Right forelimb (tissue), 1 donor: Measurements from ENCODE around the gene TMPRSS7.

Source experiments
- DNase-seq: peaks from one replicate; pipeline ENCODE4 v3.0.0-alpha.2; 2018

Gene TMPRSS7, protein sequence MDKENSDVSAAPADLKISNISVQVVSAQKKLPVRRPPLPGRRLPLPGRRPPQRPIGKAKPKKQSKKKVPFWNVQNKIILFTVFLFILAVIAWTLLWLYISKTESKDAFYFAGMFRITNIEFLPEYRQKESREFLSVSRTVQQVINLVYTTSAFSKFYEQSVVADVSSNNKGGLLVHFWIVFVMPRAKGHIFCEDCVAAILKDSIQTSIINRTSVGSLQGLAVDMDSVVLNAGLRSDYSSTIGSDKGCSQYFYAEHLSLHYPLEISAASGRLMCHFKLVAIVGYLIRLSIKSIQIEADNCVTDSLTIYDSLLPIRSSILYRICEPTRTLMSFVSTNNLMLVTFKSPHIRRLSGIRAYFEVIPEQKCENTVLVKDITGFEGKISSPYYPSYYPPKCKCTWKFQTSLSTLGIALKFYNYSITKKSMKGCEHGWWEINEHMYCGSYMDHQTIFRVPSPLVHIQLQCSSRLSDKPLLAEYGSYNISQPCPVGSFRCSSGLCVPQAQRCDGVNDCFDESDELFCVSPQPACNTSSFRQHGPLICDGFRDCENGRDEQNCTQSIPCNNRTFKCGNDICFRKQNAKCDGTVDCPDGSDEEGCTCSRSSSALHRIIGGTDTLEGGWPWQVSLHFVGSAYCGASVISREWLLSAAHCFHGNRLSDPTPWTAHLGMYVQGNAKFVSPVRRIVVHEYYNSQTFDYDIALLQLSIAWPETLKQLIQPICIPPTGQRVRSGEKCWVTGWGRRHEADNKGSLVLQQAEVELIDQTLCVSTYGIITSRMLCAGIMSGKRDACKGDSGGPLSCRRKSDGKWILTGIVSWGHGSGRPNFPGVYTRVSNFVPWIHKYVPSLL

DNA sequence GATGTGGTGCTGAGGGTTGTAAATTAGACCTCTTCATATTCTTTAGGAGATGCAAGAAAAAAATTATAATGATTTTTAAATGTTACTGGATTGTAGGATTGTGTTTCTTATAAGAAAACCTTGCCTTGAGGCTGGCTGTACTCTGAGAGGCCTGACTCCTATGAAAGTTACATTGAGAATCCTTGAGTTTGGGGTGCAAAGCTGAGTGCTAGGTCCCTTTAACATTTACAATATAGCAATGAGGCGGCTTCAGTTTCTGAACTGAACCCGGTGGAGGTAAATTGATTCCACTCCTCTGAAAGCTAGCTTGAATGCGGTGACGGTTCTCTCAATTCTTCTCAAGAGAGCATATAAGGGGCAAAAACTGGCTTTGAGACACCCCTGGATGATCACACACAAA, at the start of gene TMPRSS7:
TMPRSS7 (plus strand) TSS at position 301 of the 400 bp plus-strand sequence. CDS start 110 bp downstream, outside the sequence.
- DNase-seq, result no peak

DNA sequence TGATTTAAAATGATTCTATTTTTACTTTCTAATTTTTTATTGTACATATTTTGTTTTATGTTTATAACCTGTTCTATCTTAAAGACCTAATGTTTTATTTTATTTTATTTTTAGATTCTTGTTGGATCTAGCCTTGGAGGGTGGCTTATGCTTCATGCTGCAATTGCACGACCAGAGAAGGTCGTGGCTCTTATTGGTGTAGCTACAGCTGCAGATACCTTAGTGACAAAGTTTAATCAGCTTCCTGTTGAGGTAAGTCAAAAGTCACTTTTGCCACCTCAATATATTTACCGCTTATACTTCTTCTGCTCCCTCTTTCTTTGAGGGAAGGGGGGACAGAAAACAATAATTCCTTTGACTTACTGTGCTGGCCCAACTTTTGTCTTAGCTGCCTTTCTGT, 47.7 kb upstream of the TMPRSS7 start:
- DNase-seq, result no peak

DNA sequence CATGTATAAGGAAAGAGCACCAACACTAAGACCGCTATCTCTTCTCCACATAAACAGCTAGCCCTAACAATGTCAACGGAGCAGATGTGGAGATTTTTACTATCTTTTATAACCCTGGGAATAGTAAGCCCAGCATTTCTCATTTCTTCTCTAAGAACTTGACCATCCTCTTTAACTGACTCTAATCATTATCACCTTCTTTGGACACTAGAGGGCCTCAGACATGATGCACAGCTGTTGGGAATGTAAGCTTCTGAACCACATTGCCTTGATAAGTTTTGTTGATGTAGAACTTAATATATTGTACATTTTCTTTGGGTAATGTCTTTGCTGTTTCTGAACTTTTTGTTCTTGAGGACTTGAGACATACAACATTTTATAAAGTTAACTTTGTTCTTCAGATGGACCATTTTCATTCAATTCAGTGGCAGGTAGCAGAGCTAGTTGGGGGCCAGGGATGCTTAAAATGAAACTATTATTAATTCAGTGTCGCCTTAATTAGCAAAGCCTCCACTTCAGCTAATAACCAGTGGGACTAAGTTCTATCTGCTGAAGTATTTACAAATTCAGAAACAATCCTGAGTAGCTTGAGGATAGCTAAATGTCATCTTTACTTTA, 45.4 kb upstream of the TMPRSS7 start:
- no peak for DNase-seq

DNA sequence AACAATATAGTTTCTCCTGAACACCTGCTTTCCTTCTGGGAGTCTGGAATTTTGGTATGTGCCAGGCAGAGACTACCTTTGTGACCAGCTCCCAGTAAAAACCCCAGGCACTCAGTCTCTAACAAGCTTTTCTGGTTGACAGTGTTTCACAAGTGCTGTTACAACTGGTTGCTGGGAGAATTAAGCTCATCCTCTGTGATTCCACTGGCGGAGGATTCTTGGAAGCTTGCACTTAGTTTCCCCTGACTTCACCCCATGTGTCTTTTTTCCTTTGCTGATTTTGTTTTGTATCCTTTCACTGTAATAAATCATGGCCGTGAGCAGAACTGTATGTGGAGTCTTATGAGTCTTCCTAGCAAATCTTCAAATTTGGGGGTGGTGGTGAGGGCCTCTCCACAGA, 41.5 kb upstream of the TMPRSS7 start:
- no peak for DNase-seq

DNA sequence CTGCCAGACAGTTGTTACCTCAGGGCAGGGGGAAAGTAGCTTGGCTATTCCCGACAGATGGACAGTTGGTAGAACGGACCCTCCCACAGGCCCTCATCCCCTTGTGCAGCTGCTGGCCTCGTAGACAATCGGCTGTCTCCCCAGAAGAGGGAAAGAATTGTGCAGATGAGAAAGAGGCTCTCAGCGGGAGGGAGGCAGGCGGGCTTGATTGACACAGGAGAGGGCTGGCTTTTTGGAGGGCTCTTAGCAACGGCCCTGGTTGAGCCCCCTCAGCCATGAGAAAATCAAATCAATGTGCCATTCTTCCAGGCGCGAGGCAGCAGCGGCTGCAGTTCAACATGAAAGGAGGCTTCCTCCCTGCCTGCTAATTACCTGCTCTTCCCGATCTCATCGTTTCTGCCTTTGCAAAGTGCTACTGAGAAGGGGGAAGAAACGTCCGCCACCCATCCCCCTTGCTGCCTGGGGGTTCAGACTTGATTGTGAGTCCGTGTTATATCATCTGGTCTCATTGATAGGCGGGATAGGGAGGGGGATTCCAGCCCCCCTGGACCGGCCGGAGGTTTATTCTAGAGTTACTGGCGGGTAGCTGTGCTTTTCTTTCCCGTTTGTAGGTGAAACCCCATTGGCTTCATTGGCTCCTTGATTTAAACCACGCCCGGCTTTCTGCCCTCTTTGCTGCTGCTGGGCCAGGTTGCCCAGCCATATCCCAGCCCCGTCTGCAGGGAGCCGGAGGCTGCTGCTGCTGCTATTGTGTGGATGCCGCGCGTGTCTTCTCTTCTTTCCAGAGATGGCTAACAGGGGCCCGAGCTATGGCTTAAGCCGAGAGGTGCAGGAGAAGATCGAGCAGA, 35.7 kb upstream of the TMPRSS7 start, which contains the start of gene TAGLN3:
TAGLN3 (plus strand) TSS at position 287 of the 848 bp plus-strand sequence; CDS start at position 788, 501 bp downstream.
- peak; percentile 53 for DNase-seq

DNA sequence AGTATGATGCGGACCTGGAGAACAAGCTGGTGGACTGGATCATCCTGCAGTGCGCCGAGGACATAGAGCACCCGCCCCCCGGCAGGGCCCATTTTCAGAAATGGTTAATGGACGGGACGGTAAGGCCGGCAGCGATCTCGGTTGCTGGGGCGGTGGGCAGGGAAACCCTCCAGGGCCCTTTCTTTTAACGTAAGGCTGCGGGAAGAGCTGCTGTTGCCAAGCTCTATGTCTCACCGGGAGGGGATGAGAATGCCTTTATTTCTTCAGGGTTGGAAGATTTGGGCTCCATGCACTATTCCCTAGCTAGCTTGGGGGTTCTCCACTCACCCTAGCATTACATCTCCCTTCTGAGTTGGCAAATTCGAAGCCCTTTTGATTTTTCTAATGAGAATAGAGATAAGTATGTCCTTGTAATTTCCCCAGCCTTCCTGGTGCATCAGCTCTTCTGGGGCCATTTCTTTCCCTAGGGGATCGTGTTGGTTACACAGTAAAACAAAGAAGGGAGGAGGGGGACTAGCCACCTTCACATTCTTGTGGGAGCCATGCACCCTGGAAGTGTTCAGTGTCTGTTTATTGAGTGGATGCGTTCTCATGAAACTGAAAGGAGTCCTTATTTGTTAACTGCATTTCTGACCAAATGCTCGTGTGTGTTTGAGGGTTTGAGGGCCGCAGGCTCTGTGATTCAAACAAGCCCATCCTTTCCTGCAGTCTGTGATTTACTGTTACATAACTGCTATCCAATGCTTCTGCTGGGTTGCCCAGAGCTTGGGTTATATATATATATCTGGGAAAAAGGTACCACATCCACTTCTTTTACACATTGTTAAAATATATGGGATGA, 34.8 kb upstream of the TMPRSS7 start:
- no peak for DNase-seq

DNA sequence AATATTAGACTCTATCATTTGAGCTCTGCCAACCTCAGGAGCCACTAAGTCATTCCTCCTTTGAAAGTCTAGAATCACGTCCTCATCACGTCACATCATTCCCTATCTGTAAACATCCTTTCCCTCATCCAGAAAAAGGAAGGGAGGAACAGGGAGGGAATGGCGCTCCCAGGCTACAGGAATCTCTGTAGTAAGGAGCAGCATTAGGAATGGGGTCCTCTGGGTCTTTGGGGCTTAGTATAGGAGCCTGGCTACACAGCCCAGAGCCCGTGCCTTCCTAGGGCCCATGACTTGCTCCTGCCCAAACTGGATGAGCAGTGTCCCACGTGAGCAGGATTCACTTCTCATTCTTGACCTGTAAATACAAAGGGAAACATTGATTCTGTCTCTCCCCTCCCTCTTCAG, 34.2 kb upstream of the TMPRSS7 start:
- DNase-seq, result no peak

DNA sequence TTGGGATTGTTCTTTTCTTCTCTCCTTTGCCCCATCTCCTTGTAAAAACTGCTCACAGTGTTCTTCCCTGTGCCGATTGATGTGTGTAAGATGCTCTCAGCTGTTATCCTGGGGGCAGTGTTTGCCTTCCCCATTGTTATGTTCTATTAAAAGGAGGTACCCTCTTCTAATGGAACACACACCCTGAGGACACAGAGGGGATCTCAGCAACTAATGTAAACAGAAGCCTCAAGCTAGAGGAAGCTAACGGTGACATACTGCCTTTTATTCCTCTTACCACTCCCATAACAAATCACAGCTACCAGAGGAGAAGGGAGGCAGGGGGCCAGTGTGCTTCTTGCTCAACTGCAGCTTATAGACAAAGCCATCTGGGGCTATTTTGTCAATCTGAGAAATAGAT, 33.6 kb upstream of the TMPRSS7 start:
- no peak for DNase-seq

DNA sequence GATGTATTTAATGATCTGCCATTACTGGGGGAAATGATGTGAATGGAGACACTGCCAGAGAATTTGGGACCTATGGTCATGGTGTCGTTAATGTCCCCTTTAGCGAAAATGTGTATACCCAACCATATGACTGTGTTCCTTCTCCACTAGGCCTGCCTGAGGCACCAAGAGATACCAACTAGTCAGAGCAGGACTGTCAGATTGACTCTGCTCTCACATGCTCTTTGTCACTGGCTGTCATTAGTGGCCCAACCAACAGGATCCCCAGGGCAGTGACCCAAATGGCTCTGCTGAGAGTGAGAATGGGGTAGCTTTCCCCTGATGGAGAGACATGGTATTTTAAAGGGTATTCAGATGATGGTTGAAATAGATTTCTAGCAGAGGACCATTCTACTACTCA, 33.0 kb upstream of the TMPRSS7 start:
- no peak for DNase-seq

DNA sequence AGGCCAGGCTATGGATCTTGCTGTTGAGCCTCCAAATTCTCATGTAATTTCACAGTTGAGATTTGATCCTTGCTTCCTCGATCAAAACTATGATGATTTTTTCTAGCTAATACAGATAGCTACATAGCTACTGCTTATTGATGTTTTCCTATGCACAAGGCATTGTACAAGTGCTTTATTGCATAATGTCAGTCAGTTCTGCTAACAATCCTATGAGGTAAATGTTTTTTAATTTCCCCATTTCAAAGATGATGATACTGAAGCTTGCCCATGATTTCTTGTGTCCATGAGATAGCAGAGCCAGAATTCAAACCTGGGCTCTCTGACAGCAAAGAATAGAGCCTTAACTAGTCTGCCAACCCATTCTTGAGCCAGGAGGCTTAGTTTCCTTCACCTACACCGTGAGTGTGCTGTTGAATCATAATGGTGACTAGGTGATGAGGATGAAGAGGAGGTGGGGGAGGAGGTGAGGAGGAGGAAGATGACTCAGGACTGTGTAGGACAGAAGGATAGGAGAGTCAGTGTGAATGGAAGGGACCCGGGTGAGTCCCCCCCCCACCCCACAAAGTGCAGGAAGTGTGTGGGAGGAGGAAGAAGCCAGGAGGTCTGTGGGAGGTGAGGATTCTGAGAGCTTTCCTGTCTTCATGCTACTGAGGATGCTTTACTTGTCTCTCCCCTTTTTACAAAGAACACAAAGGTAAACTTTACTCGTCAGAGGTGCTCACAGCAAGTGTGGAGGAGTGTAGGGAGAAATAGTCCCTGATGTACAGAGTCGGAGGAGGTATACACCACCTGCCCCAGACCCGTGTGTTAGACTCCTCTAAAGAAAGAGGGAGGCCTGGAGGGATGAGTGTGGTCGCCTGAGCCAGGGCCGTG, 32.2 kb upstream of the TMPRSS7 start:
- no peak for DNase-seq

DNA sequence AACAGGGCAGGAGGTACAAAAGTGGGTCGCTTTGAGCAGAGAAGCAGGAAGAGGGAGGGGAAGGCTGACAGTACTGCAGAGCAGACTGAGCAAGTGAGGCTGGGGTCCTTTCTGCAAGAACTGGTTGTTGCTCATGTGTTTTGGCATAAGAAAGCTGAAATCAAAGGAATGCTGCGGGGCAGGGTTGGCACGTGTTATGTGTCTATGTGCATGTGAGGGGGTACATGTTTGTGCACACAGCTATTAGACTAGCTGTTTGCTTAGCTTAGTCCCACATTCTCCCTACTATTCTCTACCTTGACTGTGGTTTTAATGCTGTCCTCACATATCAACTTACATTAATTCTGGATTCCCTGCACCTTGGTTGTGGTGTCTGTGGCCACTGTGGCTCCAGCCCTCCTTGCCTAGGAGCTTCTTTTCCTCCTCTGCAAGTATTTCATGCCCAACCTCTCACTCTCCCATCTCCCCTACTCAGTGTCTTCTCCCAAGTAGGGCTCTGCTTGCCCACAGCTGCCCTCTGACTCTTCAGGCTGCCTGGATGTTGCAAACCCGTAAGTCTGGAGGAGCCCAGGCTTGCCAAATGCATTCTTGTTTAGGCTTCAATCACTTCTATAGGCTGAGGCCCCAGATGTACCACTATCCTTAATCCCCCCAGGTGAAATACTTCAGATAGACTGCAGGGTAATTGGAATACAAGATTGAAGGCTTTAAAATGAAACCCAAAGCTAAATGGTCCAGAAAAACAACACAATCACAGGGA, 31.0 kb upstream of the TMPRSS7 start:
- no peak for DNase-seq

DNA sequence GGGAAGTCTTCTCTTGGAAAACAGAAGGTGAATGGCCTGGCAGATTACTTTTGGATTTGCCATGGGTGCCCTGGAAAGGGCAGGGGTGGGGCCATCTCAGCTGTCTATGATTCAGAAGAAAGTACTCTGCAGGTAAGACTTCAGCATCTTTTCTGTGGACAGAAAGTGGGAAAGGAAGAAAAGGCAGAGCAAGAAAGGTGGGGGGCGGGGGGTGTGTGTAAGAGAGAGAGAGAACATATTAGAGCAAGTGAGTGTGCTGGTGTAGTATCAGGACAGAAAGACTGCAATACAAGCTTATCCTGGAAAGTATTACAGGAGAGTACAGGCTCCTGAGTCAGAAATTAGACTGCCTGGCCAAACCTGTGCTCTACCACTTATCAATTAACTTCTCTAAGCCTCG, 30.3 kb upstream of the TMPRSS7 start:
- no peak for DNase-seq

DNA sequence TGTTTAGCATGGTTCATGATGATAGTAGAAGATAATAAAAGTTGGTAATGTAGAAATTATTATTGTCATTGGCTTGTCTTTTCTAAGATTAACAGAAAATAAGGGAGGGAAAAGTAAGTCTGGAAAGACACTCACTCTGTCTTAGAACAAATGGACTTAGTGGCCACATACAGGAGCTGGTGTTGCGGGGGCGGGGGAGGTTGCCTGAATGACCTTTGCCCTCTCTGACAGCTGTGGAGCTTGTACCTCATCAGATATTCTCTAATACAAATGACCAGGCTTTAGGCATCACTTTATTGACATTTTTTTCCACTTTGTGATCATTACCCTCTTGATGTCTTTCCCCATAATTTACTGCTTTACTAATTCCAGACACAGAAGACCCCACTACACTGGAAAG, 29.9 kb upstream of the TMPRSS7 start:
- DNase-seq, result no peak

DNA sequence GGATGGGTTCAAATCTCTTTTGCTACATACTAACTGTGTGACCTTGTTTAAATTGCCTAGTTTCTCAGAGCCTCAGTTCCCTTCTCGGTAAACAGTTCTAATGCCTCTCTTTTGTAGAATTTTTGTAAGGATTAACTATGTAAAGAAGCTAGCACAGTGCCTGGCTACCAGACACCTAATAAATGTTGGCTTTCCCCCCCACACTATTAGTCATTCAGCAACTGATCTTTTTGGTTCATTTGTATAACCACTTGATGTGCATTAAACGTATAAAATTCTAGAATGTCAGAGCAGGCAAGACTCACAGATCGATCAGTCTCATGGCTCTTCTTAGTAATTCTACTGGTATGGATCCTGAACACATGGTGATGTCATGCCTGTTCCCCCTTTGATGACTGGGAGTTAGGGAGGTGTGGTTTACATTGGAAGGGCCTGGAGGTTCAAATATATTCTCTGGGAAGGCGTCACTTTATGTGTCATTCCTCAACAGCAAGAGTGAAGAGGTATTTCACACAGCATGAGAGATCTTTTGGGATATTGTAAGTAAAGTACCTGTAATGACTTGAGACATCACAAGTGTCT, 29.4 kb upstream of the TMPRSS7 start:
- no peak for DNase-seq

DNA sequence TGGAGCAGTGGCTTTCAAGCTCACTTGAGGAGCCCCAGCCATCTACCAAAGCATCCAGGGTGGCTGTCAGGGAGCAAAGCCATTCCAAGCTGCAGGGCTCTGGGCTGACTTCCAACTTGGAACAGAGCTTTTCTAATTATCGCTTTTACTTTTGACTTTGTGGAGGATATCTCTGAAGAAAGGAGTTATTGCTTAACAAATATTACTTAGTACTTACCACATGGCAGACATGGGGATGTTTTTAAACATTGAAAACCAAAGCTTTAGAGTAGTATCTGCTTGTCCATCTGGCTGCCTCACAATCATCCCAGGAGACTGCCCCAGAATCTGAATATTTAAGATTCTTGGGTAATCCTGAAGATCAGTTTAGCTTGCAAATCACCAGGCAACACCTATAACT, 26.9 kb upstream of the TMPRSS7 start:
- DNase-seq, result no peak

DNA sequence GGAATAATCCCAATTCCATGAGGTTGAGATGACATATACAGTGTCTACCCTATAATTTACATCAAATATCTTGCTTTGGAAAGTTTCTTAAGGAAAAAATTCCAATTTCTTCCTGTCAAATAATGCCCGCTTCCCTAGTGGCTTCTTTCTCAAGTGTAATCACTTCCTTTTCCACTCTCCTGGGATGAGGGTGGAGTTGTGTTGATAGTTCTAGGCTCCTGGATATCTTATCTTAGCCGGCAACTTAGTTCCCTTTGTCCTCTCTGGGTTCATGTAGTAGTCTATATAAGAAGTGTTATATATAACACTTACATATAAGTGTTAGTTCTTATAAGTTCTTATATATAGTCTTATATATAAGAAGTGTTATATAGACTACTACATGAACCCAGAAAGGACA, 24.9 kb upstream of the TMPRSS7 start:
- no peak for DNase-seq

DNA sequence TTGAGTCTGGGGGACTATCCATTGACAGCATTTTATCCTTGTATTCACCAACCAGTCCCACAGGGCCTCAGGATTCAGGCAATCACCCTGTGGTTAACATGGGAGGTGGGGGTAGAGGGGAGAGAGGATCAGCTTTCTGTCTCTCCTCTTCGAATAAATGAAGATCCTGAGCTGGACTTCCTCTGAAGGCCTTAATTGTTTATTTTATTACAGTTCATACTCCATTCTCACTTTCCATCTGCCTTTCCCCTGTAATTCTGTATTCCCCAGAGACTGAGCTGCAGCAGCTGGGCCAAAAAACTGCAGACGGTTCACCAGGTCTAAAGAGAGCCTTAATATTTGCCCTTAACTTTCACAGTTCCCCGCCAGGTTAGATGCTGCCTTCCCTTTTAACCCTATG, 23.9 kb upstream of the TMPRSS7 start:
- no peak for DNase-seq

DNA sequence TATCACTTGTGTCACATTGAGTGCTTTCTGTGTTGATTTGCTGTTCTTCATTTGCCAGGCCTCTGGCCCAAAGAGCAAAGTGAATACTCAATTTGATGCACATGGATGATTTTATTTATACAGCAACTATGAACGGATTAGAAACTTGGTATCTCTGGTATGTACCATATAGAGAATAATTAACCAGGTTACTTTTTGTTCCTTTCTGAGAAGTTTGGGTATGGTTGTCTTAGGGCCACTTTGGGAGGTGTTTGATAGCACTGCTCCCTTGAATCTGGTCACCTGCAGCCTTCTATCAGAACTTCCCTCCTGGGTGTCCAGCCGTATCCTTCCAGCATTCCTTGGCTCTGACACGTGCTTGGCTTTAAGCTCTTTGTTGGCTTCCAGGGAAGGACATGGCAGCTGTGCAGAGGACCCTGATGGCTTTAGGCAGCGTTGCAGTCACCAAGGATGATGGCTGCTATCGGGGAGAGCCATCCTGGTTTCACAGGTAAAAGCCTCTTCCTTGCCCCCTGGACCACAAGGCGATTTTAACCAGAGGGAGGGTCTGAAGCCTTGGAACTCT, 23.1 kb upstream of the TMPRSS7 start:
- DNase-seq, result no peak
